Fibroblast of peridontal ligament (primary cell): ENCODE measurements around the gene SMCO4.
A peak's percentile ranks its signal among the peaks of the same experiment; 100 is the strongest.
"Not testable (repeated sequence)": the region's sequence is repeated elsewhere in the genome, so short reads cannot be mapped to it uniquely, and the experiment has no call there.

Source experiments
- DNase-seq: peaks from one replicate; pipeline ENCODE4 v3.0.0-alpha.2; 2010; ENCODE audit errors: extremely low read depth

The SMCO4 gene

DNA sequence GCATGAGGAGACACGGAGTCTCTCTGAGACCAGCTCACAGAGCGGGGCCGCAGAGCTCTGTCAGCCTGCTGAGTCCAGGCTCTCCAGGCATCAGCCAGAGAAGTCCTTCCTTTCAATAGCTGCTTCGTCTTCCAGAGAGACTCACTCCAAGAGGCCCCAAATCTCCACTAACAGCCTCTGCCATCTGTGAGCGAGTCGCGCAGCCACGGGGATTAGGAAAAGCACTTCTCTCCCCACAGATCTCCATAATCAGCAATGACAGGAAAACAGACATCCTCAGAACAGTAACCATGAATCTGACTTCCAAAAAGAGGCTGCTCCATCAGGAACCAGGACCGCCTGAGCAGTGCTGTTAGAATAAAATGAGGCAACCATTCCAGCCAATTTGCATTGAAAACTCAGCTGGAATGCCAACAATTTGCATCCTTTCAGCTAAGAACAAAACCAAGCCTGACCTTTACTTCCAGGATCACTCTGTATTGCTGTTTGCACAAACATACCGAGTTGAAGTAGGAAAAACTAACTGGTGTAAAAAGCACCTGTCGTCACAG lies 65.4 kb downstream of the SMCO4 start:
- no peak for DNase-seq

DNA sequence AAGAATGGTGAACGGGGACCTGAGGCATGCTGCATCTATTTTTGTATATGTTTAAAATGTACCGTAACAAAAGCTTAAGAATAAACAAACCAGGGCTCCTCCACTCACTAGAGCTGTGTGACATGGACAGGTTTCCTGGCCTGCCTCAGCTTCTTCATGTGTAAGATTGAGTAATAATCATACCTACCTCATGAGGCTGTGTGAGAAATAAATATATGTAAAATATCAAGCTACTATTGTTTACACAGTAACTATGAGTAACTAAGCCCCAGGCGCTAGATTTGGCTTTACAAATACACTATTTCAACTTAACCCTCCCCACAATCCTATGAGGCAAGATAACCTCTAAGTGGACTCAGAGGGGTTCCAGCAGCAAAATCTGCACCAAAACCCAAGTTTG lies 66.4 kb downstream of the SMCO4 start:
- DNase-seq, result peak; percentile 55

DNA sequence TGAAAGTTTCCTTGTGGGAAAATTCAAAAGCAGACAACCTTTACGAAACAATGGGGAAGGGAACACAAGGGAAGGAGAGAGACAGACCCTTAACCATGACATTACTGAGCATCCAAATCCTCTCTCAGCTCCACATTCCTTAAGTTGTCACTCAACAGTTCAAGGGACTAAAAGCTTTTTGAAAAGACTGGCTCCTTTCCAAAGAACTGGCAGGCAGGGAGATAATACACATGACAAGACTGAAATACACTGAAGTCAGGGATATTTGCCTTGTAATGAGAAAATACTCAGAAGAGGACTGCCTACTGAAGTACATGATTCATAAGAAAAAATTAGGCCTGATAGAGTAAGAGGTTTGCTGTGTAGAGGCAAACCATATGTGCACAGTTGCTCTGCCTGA lies 69.1 kb downstream of the SMCO4 start:
- no peak for DNase-seq

DNA sequence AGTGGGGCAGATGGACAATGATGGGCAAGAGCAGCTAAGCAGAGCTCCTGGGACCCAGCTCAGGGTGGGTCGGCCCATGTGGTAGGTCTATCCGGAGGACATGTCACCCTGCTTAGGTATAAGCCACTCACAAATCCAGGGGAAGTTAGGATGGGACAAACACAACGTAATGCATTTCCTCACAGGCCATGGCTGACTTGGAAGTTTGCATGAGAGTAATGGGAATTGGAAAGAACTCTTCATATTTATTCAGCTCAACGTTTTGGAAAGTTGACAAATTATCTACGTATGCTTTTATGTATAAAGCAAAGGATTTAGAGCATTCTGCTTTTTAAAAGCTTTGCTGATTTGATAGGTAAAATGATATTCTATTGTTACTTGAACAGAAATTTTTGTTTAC lies 74.9 kb downstream of the SMCO4 start:
- DNase-seq, result peak; percentile 4

DNA sequence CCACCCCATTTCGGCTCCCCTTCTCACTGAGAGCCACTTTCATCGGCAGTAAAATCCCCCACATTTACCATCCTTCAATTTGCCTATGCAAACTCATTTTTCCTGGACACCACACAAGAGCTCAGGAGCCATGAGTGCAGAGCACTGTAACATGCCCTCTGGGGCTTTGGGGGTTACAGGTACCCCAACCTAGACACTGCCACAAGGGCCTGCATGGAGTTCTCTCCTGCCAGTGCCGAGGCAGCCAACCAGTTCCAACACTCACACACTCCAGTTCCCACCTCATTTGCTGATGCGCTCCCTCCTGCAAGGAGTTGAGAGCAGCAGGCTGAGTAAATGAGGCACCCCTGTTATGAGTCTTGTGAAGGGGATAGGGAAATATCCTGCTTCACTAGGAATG lies 76.1 kb downstream of the SMCO4 start:
- no peak for DNase-seq

DNA sequence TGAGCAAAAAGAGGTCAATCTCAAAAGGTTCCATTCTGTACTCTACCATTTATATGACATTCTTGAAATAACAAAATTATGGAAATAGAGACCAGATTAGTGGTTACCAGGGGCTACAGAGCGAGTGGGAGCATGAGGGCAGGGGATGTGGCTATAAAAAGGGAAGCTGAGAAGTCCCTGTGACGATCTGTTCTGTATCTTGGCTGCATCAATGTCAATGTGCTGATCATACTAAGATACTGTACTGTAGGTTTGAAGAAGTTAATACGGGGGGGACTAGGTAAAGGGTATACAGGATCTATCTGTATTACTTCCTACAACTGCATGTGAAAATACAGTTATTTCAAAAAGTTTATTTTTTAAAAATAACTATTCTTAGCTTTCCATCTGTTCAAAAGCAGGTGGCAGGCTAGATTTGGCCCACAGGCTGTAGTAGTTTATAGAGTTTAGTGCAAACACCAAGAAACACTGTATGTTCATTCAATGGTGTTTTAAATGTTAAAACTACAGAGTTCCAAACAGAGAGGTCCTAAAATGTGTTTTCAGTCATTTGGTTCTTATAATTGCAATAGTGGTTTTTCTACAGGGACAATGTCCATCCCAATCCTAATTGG lies 78.2 kb downstream of the SMCO4 start:
- DNase-seq, result no peak

DNA sequence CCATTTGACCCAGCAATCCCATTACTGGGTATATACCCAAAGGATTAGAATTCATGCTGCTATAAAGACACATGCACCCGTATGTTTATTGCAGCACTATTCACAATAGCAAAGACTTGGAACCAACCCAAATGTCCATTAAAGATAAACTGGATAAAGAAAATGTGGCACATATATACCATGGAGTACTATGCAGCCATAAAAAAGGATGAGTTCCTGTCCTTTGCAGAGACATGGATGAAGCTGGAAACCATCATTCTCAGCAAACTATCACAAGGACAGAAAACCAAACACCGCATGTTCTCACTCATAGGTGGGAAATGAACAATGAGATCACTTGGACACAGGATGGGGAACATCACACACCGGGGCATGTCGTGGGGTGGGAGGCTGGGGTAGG lies 79.5 kb downstream of the SMCO4 start:
- not testable (repeated sequence) for DNase-seq

DNA sequence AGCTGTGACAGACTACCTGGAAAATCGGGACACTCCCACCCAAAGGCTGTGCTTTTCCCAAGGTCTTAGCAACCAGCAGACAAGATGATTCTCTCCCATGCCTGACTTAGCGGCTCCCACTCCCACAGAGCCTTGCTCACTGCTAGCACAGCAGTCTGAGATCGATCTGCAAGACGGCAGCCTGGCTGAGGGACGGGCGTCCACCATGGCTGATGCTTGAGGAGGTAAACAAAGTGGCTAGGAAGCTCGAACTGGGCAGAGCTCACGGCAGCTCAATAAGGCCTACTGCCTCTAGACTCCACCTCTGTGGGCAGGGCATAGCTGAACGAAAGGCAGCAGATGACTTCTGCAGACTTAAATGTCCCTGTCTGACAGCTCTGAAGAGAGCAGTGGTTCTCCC lies 84.9 kb downstream of the SMCO4 start:
- no peak for DNase-seq

DNA sequence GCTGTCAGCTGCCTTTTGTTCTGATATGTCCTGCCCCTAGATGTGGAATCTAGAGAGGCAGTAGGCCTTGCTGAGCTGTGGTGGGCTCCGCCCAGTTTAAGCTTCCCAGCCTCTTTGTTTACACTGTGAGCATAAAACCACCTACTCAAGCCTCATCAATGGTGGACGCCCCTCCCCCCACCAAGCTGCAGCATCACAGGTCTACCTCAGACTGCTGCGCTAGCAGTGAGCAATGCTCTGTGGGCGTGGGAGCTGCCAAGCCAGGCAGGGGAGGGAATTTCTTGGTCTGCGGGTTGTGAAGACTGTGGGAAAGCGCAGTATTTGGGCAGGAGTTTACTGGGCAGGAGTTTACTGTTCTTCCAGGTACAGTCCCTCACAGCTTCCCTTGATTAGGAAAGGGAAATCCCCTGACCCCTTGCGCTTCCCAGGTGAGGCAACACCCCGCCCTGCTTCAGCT lies 98.5 kb downstream of the SMCO4 start:
- DNase-seq, result no peak

DNA sequence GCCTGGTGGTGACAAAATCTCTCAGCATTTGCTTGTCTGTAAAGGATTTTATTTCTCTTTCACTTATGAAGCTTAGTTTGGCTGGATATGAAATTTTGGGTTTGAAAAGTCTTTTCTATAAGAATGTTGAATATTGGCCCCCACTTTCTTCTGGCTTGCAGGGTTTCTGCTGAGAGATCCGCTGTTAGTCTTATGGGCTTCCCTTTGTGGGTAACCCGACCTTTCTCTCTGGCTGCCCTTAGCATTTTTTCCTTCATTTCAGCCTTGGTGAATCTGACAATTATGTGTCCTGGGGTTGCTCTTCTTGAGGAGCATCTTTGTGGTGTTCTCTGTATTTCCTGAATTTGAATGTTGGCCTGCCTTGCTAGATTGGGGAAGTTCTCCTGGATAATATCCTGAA lies 100.0 kb downstream of the SMCO4 start:
- DNase-seq, result not testable (repeated sequence)

DNA sequence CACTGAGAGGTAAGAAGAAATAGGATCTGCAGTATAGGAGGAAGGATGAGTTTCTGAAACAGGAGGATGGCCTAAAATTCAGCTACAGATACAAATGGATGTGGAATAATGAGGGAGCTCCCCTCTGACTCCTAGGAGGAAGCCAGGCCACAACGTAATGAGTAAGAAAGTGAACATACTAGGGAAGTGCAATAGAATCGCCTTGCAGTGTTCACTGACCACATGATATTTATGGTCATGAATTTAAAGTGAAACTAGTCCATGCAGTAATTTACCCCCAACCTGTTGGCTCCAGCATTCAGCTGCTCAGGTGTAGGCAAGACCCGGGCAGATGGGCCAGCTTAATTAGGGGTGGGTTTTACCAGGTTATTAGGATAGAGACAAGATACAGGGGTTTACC lies 110.9 kb downstream of the SMCO4 start:
- no peak for DNase-seq
